Trophoblast cell (in vitro differentiated cells and primary cell): Measurements from ENCODE around the gene METTL26.

Experiments
- DNase-seq, 2 donors: peaks; one replicate each; pipeline ENCODE4 v3.0.0-alpha.2; 2016
- H2AFZ ChIP-seq: 2 replicates; pipeline ENCODE4 v1.6.1; 2013; ENCODE audit warnings: low read length, moderate library complexity, mild to moderate bottlenecking; ENCODE audit not compliant: insufficient read depth, poor library complexity
- H2AK5ac ChIP-seq: 2 replicates; pipeline ENCODE4 v1.6.1; 2013; ENCODE audit warnings: mild to moderate bottlenecking, low read length
- H2BK120ac ChIP-seq: 2 replicates; pipeline ENCODE4 v1.6.1; 2013; ENCODE audit warnings: low read length, mild to moderate bottlenecking, moderate library complexity; ENCODE audit not compliant: insufficient read depth, poor library complexity
- H2BK12ac ChIP-seq: 2 replicates; pipeline ENCODE4 v1.6.1; 2013; ENCODE audit warnings: mild to moderate bottlenecking, low read length, moderate library complexity
- H2BK5ac ChIP-seq: 2 replicates; pipeline ENCODE4 v1.6.1; 2013; ENCODE audit warnings: low read length, low read depth, moderate library complexity, mild to moderate bottlenecking; ENCODE audit not compliant: poor library complexity
- H3K14ac ChIP-seq: 2 replicates; pipeline ENCODE4 v1.6.1; 2013; ENCODE audit warnings: mild to moderate bottlenecking, low read length
- H3K18ac ChIP-seq: 2 replicates; pipeline ENCODE4 v1.6.1; 2013; ENCODE audit warnings: mild to moderate bottlenecking, low read length
- H3K23ac ChIP-seq: 2 replicates; pipeline ENCODE4 v1.6.1; 2013; ENCODE audit warnings: low read length
- H3K27ac ChIP-seq: 2 replicates; pipeline ENCODE4 v1.5.1; 2013; ENCODE audit warnings: low read depth, mild to moderate bottlenecking, inconsistent platforms, low read length, moderate library complexity
- H3K27me3 ChIP-seq: 2 replicates; pipeline ENCODE4 v1.6.1; 2013; ENCODE audit warnings: inconsistent platforms, mild to moderate bottlenecking, low read length, moderate library complexity; ENCODE audit not compliant: insufficient read depth
- H3K36me3 ChIP-seq, 2 experiments: 1 replicate in 1 of 2; 2 replicates in 1 of 2; pipeline ENCODE4 v1.6.1; 2013; ENCODE audit warnings: low read length in 2 of 2, mild to moderate bottlenecking in 2 of 2, moderate library complexity in 1 of 2; ENCODE audit not compliant: insufficient read depth in 2 of 2, control insufficient read depth in 1 of 2
- H3K4ac ChIP-seq: 2 replicates; pipeline ENCODE4 v1.6.1; 2013; ENCODE audit warnings: low read depth, mild to moderate bottlenecking, low read length, moderate library complexity
- H3K4me1 ChIP-seq, 2 experiments: 1 replicate in 1 of 2; 2 replicates in 1 of 2; pipeline ENCODE4 v1.6.1; 2013; ENCODE audit warnings: low read length in 2 of 2, mild to moderate bottlenecking in 2 of 2, moderate library complexity in 1 of 2; ENCODE audit not compliant: insufficient read depth in 2 of 2, control insufficient read depth in 1 of 2
- H3K4me2 ChIP-seq: 2 replicates; pipeline ENCODE4 v1.6.1; 2013; ENCODE audit warnings: inconsistent platforms, mild to moderate bottlenecking, low read length, moderate library complexity
- H3K4me3 ChIP-seq: 2 replicates; pipeline ENCODE4 v1.5.1; 2013; ENCODE audit warnings: mild to moderate bottlenecking, low read depth, low read length, inconsistent platforms
- H3K79me1 ChIP-seq: one replicate; pipeline ENCODE4 v1.6.1; 2013; ENCODE audit warnings: low read length
- H3K79me2 ChIP-seq: 2 replicates; pipeline ENCODE4 v1.6.1; 2013; ENCODE audit warnings: low read length, mild to moderate bottlenecking; ENCODE audit not compliant: control insufficient read depth, insufficient read depth, poor library complexity
- H3K9ac ChIP-seq: 2 replicates; pipeline ENCODE4 v1.6.1; 2013; ENCODE audit warnings: mild to moderate bottlenecking, low read length
- H3K9me3 ChIP-seq: 2 replicates; pipeline ENCODE4 v1.6.1; 2013; ENCODE audit warnings: low read depth, mild to moderate bottlenecking, control low read depth, inconsistent platforms, low read length; ENCODE audit not compliant: insufficient read depth
- H4K12ac ChIP-seq: 2 replicates; pipeline ENCODE4 v1.6.1; 2013; ENCODE audit warnings: low read depth, mild to moderate bottlenecking, low read length, moderate library complexity
- H4K8ac ChIP-seq: 2 replicates; pipeline ENCODE4 v1.6.1; 2013; ENCODE audit warnings: low read depth, mild to moderate bottlenecking, low read length, moderate library complexity
- H4K91ac ChIP-seq: one replicate; pipeline ENCODE4 v1.6.1; 2013; ENCODE audit warnings: low read depth, mild to moderate bottlenecking, low read length, moderate library complexity
- WGBS: extraction: QIAGEN DNeasy Blood & Tissue Kit; methylation state at CpG from one replicate; pipeline ENCODE4 v1.1.7; 2013; ENCODE audit warnings: missing lambda C conversion rate; ENCODE audit not compliant: insufficient read length, insufficient coverage; ENCODE audit errors: extremely low coverage; 5-methylcytosine and 5-hydroxymethylcytosine counted together

Gene METTL26

DNA sequence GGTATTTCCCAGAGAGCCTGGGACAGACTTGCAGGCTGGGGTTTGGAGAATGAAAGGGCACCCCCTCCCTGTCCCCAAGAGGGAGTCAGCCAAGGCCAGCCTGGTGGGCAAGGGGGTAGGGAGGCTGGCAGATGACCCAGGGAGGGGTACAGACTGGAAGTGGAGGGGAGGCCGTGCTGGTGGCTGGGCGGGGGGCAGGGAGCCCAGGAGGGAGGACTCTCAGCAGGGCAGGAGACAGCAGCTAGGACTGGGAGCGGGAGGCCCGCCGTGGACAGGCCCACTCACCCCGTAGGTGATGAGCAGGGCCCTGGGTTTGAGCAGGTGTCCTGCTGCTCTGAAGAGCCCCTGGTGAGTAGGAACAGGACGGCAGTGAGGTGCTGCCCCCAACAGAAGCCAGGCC is 1.1 kb downstream of the METTL26 start:
- Histone ChIP-seq H2BK5ac (no peak overlapping the region), H2AFZ (no peak overlapping the region), H3K9ac (no peak overlapping the region), H3K4me1 (peaks cover 25 to 31% of the 10 kb centered on the region in 2 experiments), H3K36me3 (peaks cover 27 to 29% of the 10 kb centered on the region in 2 experiments), H3K79me1 (peaks cover 26% of the 10 kb centered on the region), H3K9me3 (no peaks in the 10 kb centered on the region), H4K12ac (no peak overlapping the region), H3K4me3 (no peak overlapping the region), H3K23ac (no peak overlapping the region), H3K27ac (no peak overlapping the region), H3K4me2 (no peak overlapping the region), H2AK5ac (no peak overlapping the region), H4K8ac (no peak overlapping the region), H3K27me3 (no peaks in the 10 kb centered on the region), H3K18ac (no peak overlapping the region), H2BK12ac (no peak overlapping the region), H4K91ac (no peak overlapping the region), H2BK120ac (no peak overlapping the region), H3K4ac (peak overlapping the region; percentile 81), H3K14ac (no peak overlapping the region), H3K79me2 (peaks cover 15% of the 10 kb centered on the region)
- no CpG with 5 or more reads among the region's 7 CpGs for WGBS
- DNase-seq: no peak

DNA sequence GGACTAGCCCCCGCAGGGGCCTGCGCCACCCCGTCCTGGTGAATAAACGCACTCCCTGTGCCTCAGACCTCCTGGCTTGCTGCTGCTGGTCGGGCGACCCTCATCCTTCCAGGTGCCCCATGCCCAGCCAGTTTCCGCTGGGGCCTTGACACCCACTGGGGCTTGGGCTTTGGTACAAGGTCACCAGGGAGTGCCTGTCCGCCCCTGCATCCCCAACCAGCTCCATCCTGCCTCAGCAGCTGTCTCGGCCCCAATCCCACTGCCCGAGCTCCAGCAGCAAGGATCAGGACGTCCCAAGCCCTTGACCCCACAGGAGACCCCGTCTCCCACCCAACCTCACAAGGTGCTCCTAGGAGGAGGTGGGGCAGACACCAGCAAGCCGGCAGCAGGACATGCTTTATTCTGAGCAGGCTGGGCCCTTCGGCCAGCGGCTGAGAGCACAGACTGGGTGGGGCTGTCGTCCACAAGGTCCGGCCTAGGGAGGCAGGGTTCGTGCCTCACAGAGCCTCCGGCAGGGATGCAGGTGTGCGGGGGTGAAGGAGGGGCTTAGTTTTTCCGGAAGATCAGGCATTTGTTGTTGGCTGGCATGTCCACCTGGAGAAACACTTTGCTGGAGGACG is 1.9 kb downstream of the METTL26 start:
- Histone ChIP-seq H3K18ac (no peak overlapping the region), H2BK120ac (no peak overlapping the region), H3K27ac (no peak overlapping the region), H2AK5ac (no peak overlapping the region), H4K8ac (no peak overlapping the region), H3K9ac (no peak overlapping the region), H2AFZ (no peak overlapping the region), H3K79me2 (peaks cover 17% of the 10 kb centered on the region), H4K12ac (no peak overlapping the region), H2BK12ac (no peak overlapping the region), H3K36me3 (peaks cover 27 to 29% of the 10 kb centered on the region in 2 experiments), H3K14ac (no peak overlapping the region), H3K79me1 (peaks cover 32% of the 10 kb centered on the region), H3K4me3 (no peak overlapping the region), H3K4me2 (no peak overlapping the region), H3K23ac (no peak overlapping the region), H3K4ac (no peak overlapping the region), H4K91ac (no peak overlapping the region), H3K27me3 (no peaks in the 10 kb centered on the region), H2BK5ac (no peak overlapping the region), H3K9me3 (no peaks in the 10 kb centered on the region), H3K4me1 (peaks cover 32 to 39% of the 10 kb centered on the region in 2 experiments)
- DNase-seq: no peak
- no CpG with 5 or more reads among the region's 22 CpGs for WGBS

DNA sequence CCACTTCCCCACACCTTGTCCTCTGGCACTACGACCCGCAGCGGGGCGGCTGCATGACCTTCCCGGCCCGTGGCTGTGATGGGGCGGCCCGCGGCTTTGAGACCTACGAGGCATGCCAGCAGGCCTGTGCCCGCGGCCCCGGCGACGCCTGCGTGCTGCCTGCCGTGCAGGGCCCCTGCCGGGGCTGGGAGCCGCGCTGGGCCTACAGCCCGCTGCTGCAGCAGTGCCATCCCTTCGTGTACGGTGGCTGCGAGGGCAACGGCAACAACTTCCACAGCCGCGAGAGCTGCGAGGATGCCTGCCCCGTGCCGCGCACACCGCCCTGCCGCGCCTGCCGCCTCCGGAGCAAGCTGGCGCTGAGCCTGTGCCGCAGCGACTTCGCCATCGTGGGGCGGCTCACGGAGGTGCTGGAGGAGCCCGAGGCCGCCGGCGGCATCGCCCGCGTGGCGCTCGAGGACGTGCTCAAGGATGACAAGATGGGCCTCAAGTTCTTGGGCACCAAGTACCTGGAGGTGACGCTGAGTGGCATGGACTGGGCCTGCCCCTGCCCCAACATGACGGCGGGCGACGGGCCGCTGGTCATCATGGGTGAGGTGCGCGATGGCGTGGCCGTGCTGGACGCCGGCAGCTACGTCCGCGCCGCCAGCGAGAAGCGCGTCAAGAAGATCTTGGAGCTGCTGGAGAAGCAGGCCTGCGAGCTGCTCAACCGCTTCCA is 2.6 kb downstream of the METTL26 start:
- H3K27me3 ChIP-seq: no peaks in the 10 kb centered on the region
- no peak overlapping the region for H2BK120ac ChIP-seq
- H3K14ac ChIP-seq: no peak overlapping the region
- no peak overlapping the region for H3K27ac ChIP-seq
- H3K79me2 ChIP-seq: peaks cover 24% of the 10 kb centered on the region
- H3K79me1 ChIP-seq: peaks cover 38% of the 10 kb centered on the region
- no peak overlapping the region for H3K4ac ChIP-seq
- no peak overlapping the region for H2BK5ac ChIP-seq
- H2BK12ac ChIP-seq: no peak overlapping the region
- H3K36me3 ChIP-seq: peaks cover 30 to 35% of the 10 kb centered on the region in 2 experiments
- no peak overlapping the region for H3K4me2 ChIP-seq
- no CpG with 5 or more reads among the region's 74 CpGs for WGBS
- H3K4me3 ChIP-seq: no peak overlapping the region
- no peak overlapping the region for H3K9ac ChIP-seq
- H3K4me1 ChIP-seq: peaks cover 38 to 45% of the 10 kb centered on the region in 2 experiments
- no peaks in the 10 kb centered on the region for H3K9me3 ChIP-seq
- H4K91ac ChIP-seq: no peak overlapping the region
- H2AFZ ChIP-seq: no peak overlapping the region
- H4K12ac ChIP-seq: no peak overlapping the region
- H4K8ac ChIP-seq: no peak overlapping the region
- H3K23ac ChIP-seq: no peak overlapping the region
- no peak overlapping the region for H3K18ac ChIP-seq
- no peak for DNase-seq
- no peak overlapping the region for H2AK5ac ChIP-seq

DNA sequence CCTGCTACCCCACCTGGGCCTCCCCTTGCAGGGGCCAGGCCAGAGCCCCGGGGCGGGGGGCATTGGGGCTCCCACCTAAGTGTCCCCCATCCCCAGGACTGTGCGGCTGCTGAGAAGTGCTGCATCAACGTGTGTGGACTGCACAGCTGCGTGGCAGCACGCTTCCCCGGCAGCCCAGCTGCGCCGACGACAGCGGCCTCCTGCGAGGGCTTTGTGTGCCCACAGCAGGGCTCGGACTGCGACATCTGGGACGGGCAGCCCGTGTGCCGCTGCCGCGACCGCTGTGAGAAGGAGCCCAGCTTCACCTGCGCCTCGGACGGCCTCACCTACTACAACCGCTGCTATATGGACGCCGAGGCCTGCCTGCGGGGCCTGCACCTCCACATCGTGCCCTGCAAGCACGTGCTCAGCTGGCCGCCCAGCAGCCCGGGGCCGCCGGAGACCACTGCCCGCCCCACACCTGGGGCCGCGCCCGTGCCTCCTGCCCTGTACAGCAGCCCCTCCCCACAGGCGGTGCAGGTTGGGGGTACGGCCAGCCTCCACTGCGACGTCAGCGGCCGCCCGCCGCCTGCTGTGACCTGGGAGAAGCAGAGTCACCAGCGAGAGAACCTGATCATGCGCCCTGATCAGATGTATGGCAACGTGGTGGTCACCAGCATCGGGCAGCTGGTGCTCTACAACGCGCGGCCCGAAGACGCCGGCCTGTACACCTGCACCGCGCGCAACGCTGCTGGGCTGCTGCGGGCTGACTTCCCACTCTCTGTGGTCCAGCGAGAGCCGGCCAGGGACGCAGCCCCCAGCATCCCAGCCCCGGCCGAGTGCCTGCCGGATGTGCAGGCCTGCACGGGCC is 3.4 kb downstream of the METTL26 start:
- Histone ChIP-seq H4K91ac (no peak overlapping the region), H4K8ac (no peak overlapping the region), H2BK5ac (no peak overlapping the region), H3K9me3 (no peaks in the 10 kb centered on the region), H3K4ac (no peak overlapping the region), H3K23ac (no peak overlapping the region), H3K4me1 (peaks cover 41 to 43% of the 10 kb centered on the region in 2 experiments), H3K14ac (no peak overlapping the region), H3K27me3 (no peaks in the 10 kb centered on the region), H3K36me3 (peaks cover 37 to 43% of the 10 kb centered on the region in 2 experiments), H2BK120ac (no peak overlapping the region), H3K18ac (no peak overlapping the region), H2AFZ (no peak overlapping the region), H3K27ac (no peak overlapping the region), H3K9ac (no peak overlapping the region), H2AK5ac (peak overlapping the region; percentile 15), H4K12ac (no peak overlapping the region), H3K4me2 (no peak overlapping the region), H3K79me1 (peaks cover 40% of the 10 kb centered on the region), H2BK12ac (no peak overlapping the region), H3K79me2 (peaks cover 24% of the 10 kb centered on the region), H3K4me3 (no peak overlapping the region)
- no peak for DNase-seq
- no CpG with 5 or more reads among the region's 67 CpGs for WGBS
